HUES48 (cell line): ENCODE data around the gene C3orf70.

ENCODE experiments used
- H3K27ac ChIP-seq: one replicate; pipeline ENCODE4 v1.7.0; 2013; ENCODE audit warnings: low read depth, low read length, inconsistent platforms
- H3K27me3 ChIP-seq: 2 replicates; pipeline ENCODE4 v1.6.1; 2013; ENCODE audit warnings: mild to moderate bottlenecking, low read length; ENCODE audit not compliant: control insufficient read depth, insufficient read depth
- H3K36me3 ChIP-seq: 2 replicates; pipeline ENCODE4 v1.6.1; 2013; ENCODE audit warnings: low read length; ENCODE audit not compliant: control insufficient read depth, insufficient read depth
- H3K4me1 ChIP-seq: 2 replicates; pipeline ENCODE4 v1.6.1; 2013; ENCODE audit warnings: mild to moderate bottlenecking, low read length; ENCODE audit not compliant: control insufficient read depth, insufficient read depth
- H3K4me3 ChIP-seq: 2 replicates; pipeline ENCODE4 v1.5.1; 2013; ENCODE audit warnings: mild to moderate bottlenecking, low read depth, low read length
- H3K9ac ChIP-seq: 2 replicates; pipeline ENCODE4 v1.6.1; 2013; ENCODE audit warnings: mild to moderate bottlenecking, low read depth, low read length, moderate library complexity
- H3K9me3 ChIP-seq: 2 replicates; pipeline ENCODE4 v1.6.1; 2013; ENCODE audit warnings: low read length; ENCODE audit not compliant: control insufficient read depth, insufficient read depth

The C3orf70 gene

DNA sequence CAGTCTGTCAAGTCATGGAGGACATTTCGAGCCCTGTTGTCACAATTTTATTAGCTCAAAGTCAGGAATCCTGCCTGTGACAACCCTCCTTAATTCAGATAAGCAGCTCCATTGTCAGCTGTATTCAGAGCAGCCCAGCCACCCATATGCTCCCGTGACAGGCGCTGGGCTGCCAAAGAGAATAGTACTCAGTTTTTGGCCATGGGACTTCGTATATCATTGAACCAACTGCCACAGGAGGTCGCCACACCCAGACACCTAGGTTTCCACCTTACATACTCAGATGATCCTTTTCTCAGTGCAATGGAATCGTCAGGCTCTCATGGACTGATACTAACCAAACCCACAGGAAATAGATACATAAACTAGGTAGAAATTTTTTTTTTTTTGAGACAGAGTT lies 100.2 kb downstream of the C3orf70 start:
- Histone ChIP-seq H3K36me3 (peaks cover 20% of the 10 kb centered on the region), H3K27me3 (no peaks in the 10 kb centered on the region), H3K4me1 (no peaks in the 10 kb centered on the region), H3K4me3 (no peak overlapping the region), H3K9ac (no peak overlapping the region), H3K9me3 (0 out of 2 replicates have a peak, but pooled peaks cover 5% of the 10 kb centered on the region), H3K27ac (no peak overlapping the region)

DNA sequence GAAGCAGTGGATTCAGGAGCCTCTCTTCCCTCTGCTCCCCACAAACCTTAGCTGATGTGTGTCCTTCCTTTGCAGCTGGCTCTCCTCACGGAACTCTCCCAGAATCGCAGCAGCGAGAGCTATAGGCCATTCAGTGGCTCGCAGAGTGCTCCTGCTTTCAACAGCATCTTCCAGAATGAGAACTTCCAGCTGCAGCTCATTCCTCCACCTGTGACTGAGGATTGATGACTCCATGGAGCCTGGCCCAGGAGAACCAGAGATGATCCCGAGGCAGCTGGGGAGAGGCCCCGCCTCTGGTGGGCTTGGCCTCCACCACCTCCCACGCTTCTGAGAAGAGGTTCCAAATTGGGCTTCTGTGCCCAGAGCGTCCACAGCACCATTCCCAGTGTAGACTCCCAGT lies 101.1 kb downstream of the C3orf70 start:
- peaks cover 20% of the 10 kb centered on the region for H3K36me3 ChIP-seq
- H3K9me3 ChIP-seq, result no peaks in the 10 kb centered on the region
- H3K4me3 ChIP-seq, result no peak overlapping the region
- no peak overlapping the region for H3K27ac ChIP-seq
- H3K9ac ChIP-seq, result no peak overlapping the region
- H3K4me1 ChIP-seq, result no peaks in the 10 kb centered on the region
- no peaks in the 10 kb centered on the region for H3K27me3 ChIP-seq

DNA sequence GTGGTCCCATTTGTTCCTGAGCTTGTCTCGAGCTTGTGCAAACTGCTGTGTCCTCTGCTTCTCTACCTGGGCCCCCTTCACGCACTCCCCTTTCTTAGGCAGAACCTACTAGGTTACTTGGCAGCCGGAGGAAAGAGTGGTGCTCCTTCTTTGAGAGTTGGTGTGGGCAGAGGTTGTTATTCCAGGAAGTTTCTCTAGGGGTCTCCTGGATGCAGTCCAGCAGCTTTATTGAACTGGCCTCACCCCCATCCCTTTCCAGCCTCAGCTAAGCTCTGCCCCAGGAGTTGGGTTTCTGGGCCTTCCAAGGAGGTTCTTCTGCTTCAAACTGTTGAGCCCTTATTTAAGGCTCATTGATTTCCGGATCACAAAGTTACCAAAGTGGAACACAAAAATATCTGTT lies 103.2 kb downstream of the C3orf70 start:
- Histone ChIP-seq H3K36me3 (peaks cover 20% of the 10 kb centered on the region), H3K27ac (no peak overlapping the region), H3K27me3 (no peaks in the 10 kb centered on the region), H3K4me1 (no peaks in the 10 kb centered on the region), H3K9ac (no peak overlapping the region), H3K9me3 (no peaks in the 10 kb centered on the region), H3K4me3 (no peak overlapping the region)

DNA sequence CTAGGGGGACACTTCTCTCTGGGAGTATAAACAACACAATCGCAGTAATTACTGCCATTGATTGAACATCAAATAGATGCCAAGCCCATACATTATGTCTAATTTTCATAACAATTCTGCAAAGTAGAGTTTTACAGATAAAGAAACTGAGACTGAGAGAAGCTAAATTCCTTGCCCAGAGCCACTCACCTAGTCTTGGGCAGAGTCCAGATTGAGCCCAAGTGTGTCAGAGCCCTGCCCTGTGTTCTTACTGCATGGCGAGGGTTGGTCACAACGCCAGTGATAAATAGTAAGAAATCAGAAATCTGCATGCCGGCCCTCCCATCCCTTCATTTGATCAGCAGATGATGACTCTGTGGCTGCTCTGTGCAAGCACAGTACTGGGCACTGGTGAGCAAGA lies 106.3 kb downstream of the C3orf70 start:
- no peak overlapping the region for H3K27ac ChIP-seq
- H3K4me1 ChIP-seq, result no peaks in the 10 kb centered on the region
- no peak overlapping the region for H3K4me3 ChIP-seq
- no peak overlapping the region for H3K9ac ChIP-seq
- H3K9me3 ChIP-seq, result no peaks in the 10 kb centered on the region
- H3K27me3 ChIP-seq, result no peaks in the 10 kb centered on the region
- peaks cover 7% of the 10 kb centered on the region for H3K36me3 ChIP-seq

DNA sequence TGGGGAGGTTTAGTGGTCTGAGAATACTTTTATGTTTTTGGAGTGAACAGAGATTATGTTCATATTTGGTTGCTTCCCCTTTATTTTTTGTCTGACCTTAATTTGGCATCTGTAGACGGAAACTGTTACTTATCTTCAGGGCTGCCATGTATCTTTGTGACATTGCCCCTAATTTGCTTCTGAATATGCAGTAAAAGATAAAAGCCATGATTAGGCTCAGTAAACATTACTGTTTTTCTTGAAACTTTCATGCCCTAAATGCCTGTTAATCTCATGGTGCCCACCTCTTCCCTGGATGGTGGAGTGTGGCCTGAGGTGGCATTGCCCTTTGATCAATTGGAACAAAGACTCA lies 106.7 kb downstream of the C3orf70 start:
- H3K27ac ChIP-seq, result no peak overlapping the region
- no peaks in the 10 kb centered on the region for H3K27me3 ChIP-seq
- H3K4me3 ChIP-seq, result no peak overlapping the region
- H3K9ac ChIP-seq, result no peak overlapping the region
- H3K36me3 ChIP-seq, result peaks cover 7% of the 10 kb centered on the region
- no peaks in the 10 kb centered on the region for H3K9me3 ChIP-seq
- no peaks in the 10 kb centered on the region for H3K4me1 ChIP-seq

DNA sequence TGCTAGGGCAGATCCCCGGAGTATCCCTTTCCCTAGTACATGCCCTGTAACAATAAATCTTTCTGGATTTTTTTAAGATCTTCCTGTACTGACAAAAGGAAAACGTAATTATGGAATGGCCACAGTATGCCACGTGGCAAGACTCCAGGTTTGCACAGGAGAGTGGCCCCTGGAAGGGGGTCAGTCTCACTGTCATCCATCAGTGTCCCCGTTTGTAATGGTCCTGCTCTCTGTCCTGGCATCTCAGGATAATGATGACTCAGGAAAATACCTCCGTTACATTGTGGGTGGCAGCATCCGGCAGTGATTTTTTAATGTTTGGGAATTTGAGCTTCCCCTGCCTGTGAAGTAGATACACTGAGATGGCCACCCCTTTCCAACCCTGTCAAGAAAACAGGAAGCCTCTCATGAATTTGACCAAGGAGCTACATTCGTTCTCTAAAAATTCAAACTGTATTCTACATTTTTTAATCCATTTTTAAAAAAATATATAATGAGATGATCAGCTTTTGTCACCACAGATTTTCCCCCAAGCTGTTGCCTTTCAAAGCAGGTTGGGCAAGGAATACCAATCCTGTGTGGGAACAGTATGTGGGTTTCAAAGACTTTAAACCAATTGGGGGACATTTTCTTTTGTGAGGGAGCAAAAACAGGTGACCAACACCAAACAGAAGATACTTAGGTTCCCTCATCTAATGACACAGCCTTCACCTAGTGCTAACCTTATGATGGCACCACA lies 110.4 kb downstream of the C3orf70 start:
- no peaks in the 10 kb centered on the region for H3K4me1 ChIP-seq
- H3K27ac ChIP-seq, result no peak overlapping the region
- no peaks in the 10 kb centered on the region for H3K9me3 ChIP-seq
- no peaks in the 10 kb centered on the region for H3K36me3 ChIP-seq
- H3K27me3 ChIP-seq, result no peaks in the 10 kb centered on the region
- no peak overlapping the region for H3K9ac ChIP-seq
- H3K4me3 ChIP-seq, result no peak overlapping the region

DNA sequence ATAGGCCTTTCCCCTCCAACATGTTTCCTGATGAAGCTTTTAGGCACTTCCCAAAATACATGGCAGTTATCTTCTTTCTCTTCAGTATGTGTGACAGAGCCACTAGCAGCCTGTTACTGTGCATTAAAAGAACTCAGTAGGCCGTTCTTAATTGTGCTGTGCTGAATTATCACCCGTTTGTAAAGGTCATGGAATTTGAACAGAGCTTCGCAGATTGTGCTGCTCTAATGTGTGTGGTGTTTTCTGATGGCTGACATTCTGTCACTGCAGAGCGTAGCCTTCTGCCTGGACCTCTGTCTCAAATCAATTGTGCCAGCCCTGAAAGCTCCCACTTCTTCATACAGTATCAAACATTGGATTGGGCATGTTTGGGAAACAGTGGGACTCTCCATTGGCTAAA lies 111.3 kb downstream of the C3orf70 start:
- Histone ChIP-seq H3K9me3 (peaks cover 4% of the 10 kb centered on the region; the same call in 1 of the 2 replicates), H3K4me3 (no peak overlapping the region), H3K36me3 (no peaks in the 10 kb centered on the region), H3K27ac (no peak overlapping the region), H3K4me1 (no peaks in the 10 kb centered on the region), H3K9ac (no peak overlapping the region), H3K27me3 (no peaks in the 10 kb centered on the region)

DNA sequence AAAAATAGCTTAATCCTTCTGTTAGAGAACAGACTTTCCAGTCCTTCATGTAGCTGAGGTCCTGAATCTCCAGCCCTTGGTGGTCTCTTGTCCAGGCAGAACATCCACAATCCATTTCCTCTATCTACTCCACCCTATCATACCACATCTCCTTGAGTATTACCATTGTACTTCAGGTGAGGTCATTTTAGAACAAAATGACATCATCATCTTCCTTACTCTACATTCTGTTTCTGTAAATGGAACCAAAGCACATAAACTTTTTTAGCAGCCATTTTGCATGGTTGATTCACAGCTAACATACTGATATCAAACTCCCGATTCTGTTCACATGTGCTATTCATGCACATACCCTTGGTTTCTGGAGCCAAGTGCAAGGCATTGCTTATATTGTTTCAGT lies 112.4 kb downstream of the C3orf70 start:
- no peaks in the 10 kb centered on the region for H3K36me3 ChIP-seq

DNA sequence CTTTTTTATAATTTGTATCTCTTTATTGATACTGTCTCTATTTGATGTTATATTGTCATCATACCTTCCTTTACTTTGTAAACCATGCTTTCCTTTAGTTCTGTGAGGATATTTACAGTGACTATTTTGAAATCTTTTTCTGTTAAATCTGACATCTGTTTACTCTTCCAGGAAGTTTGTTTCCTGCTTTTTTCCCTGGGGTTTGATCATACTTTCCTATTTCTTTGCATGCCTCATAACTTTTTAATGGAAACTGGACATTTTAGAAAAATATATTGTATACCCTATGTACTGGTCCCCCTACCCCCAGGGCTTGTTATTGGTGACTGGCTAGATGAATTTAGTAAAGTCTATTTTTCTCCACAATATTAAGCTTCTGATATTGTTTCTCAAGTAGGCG lies 115.1 kb downstream of the C3orf70 start:
- Histone ChIP-seq H3K27me3 (no peaks in the 10 kb centered on the region), H3K36me3 (no peaks in the 10 kb centered on the region), H3K9ac (no peak overlapping the region), H3K4me3 (no peak overlapping the region), H3K4me1 (no peaks in the 10 kb centered on the region), H3K27ac (no peak overlapping the region), H3K9me3 (peaks cover 4% of the 10 kb centered on the region; the same call in 1 of the 2 replicates)

More for the DNA sequence above, 112.4 kb downstream of the C3orf70 start:
- H3K27ac ChIP-seq, result no peak overlapping the region
- H3K9me3 ChIP-seq, result peaks cover 4% of the 10 kb centered on the region; the same call in 1 of the 2 replicates
- no peak overlapping the region for H3K9ac ChIP-seq
- H3K4me3 ChIP-seq, result no peak overlapping the region
- no peaks in the 10 kb centered on the region for H3K27me3 ChIP-seq
- no peaks in the 10 kb centered on the region for H3K4me1 ChIP-seq

DNA sequence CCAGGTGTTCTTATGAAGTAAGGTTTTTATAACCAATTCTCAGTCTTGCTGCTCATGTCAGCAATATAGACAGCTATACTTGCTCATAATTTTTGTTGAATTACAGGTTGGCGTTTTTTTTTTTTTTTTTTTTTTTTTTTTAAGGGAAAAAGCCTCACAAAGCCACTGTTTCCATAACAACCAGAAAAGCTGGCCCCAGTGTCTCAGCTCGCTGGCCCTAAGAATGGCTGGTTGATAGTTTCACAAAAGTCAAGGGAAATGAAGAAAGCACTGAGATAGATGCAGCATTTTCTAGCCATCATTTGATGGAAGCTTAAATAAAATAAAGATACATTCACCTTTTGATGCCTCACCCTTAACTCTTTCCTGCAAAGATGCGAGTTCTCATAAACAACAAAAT lies 121.9 kb downstream of the C3orf70 start:
- no peaks in the 10 kb centered on the region for H3K9me3 ChIP-seq
- H3K9ac ChIP-seq, result no peak overlapping the region
- H3K4me1 ChIP-seq, result no peaks in the 10 kb centered on the region
- H3K27ac ChIP-seq, result no peak overlapping the region
- H3K27me3 ChIP-seq, result no peaks in the 10 kb centered on the region
- H3K36me3 ChIP-seq, result no peaks in the 10 kb centered on the region
- H3K4me3 ChIP-seq, result no peak overlapping the region

DNA sequence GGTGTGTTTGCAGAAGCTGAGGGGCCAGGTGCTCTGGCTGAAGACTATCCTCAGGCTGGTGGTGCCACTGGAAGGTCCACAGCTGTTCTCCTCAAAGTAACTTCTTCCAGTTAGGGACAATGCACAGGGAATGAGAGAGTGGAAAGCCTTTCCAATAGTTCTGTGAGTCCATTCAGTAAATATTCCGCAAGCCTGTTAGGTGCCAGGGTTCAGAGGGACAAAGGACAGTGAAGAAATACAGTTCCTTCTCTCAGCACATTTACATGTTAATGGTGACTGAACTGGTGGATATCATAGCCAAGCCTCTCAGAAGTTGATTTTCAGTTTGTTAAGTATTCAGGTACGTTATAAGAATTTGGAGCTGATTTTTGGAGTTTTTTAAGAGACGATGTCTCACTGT lies 122.5 kb downstream of the C3orf70 start:
- H3K4me3 ChIP-seq, result no peak overlapping the region
- no peaks in the 10 kb centered on the region for H3K4me1 ChIP-seq
- H3K27me3 ChIP-seq, result no peaks in the 10 kb centered on the region
- no peaks in the 10 kb centered on the region for H3K9me3 ChIP-seq
- no peak overlapping the region for H3K9ac ChIP-seq
- no peaks in the 10 kb centered on the region for H3K36me3 ChIP-seq
- no peak overlapping the region for H3K27ac ChIP-seq
